CD14-positive monocyte (primary cell): Measurements from ENCODE around the gene SIGMAR1. TPM values are rescaled to one million over a fixed set of nuclear protein-coding genes. Genes with fewer than 3 reads are reported as not detected.

ENCODE experiments used
- DNase-seq, 3 donors: peaks; one replicate each; pipeline ENCODE4 v3.0.0-alpha.2; 2011 to 2022
- H2AFZ ChIP-seq: 2 replicates; pipeline ENCODE4 v1.6.0; 2012; ENCODE audit warnings: mild to moderate bottlenecking, low read depth, low read length, inconsistent platforms; ENCODE audit not compliant: insufficient read depth, poor library complexity, severe bottlenecking
- H3K27ac ChIP-seq, 2 donors: 1 replicate in 1 of 2; 2 replicates in 1 of 2; pipeline ENCODE4 v1.5.1; 2012 to 2013; ENCODE audit warnings: low read length in 2 of 2, control low read depth in 1 of 2, inconsistent platforms in 1 of 2, low read depth in 1 of 2, mild to moderate bottlenecking in 1 of 2
- H3K27me3 ChIP-seq, 2 donors: one replicate each; pipeline versions ENCODE4 v1.6.0 to v1.6.1; 2011 to 2013; ENCODE audit warnings: low read length in 2 of 2; ENCODE audit not compliant: control insufficient read depth in 2 of 2, insufficient read depth in 2 of 2
- H3K36me3 ChIP-seq, 2 donors: replicated peaks in 1 of 2; 1 replicate in 1 of 2; 2 replicates in 1 of 2; pipeline versions ENCODE4 v1.5.1 to v1.6.1; 2012 to 2013; ENCODE audit warnings: low read length in 2 of 2, control low read depth in 1 of 2, inconsistent platforms in 1 of 2, mild to moderate bottlenecking in 1 of 2; ENCODE audit not compliant: insufficient read depth in 2 of 2, control insufficient read depth in 1 of 2
- H3K4me1 ChIP-seq, 2 donors: 1 replicate in 1 of 2; 2 replicates in 1 of 2; pipeline versions ENCODE4 v1.5.1 to v1.6.1; 2012 to 2013; ENCODE audit warnings: low read length in 2 of 2, control low read depth in 1 of 2, inconsistent platforms in 1 of 2, mild to moderate bottlenecking in 1 of 2, moderate library complexity in 1 of 2; ENCODE audit not compliant: insufficient read depth in 2 of 2, control insufficient read depth in 1 of 2
- H3K4me2 ChIP-seq: replicated peaks from 2 replicates; pipeline ENCODE3; 2012; ENCODE audit warnings: low read length, moderate library complexity, mild to moderate bottlenecking; ENCODE audit not compliant: poor library complexity, severe bottlenecking; ENCODE audit errors: extremely low read depth
- H3K4me3 ChIP-seq, 3 experiments: fragments of 200-600 bp in 1 of 3; sonication (generic) in 1 of 3; replicated peaks in 1 of 3; 1 replicate in 2 of 3; 2 replicates in 1 of 3; pipeline ENCODE4 v1.5.1; 2011 to 2013; ENCODE audit warnings: low read length in 3 of 3, mild to moderate bottlenecking in 3 of 3, control low read depth in 2 of 3, low read depth in 2 of 3, inconsistent platforms in 1 of 3, moderate library complexity in 1 of 3
- H3K79me2 ChIP-seq: 2 replicates; pipeline ENCODE4 v1.6.0; 2012; ENCODE audit warnings: mild to moderate bottlenecking, control low read depth, inconsistent platforms, low read length, moderate library complexity; ENCODE audit not compliant: insufficient read depth
- H3K9ac ChIP-seq: 2 replicates; pipeline ENCODE4 v1.6.0; 2017; ENCODE audit warnings: low read length, mild to moderate bottlenecking; ENCODE audit not compliant: insufficient read depth, poor library complexity, severe bottlenecking
- H3K9me3 ChIP-seq, 2 donors: replicated peaks in 1 of 2; 1 replicate in 1 of 2; 2 replicates in 1 of 2; pipeline versions ENCODE4 v1.5.1 to v1.6.1; 2012 to 2013; ENCODE audit warnings: low read length in 2 of 2, control low read depth in 1 of 2; ENCODE audit not compliant: control insufficient read depth in 1 of 2, insufficient read depth in 1 of 2
- H4K20me1 ChIP-seq: 2 replicates; pipeline ENCODE4 v1.6.0; 2012; ENCODE audit warnings: mild to moderate bottlenecking, low read length, control low read depth, moderate library complexity; ENCODE audit not compliant: insufficient read depth
- H3K27ac Mint-ChIP-seq, 7 donors: one replicate each; pipeline ENCODE4 v1.8.0; 2020; ENCODE audit warnings: mild to moderate bottlenecking in 7 of 7, mixed read lengths in 7 of 7, moderate library complexity in 6 of 7, inconsistent platforms in 2 of 7
- H3K27me3 Mint-ChIP-seq, 3 donors: one replicate each; pipeline ENCODE4 v1.8.0; 2021 to 2022; ENCODE audit warnings: low read depth in 3 of 3, mild to moderate bottlenecking in 3 of 3, mixed read lengths in 3 of 3, moderate library complexity in 3 of 3, inconsistent platforms in 1 of 3
- H3K36me3 Mint-ChIP-seq, 2 donors: one replicate each; pipeline ENCODE4 v1.8.0; 2020; ENCODE audit warnings: mixed read lengths in 2 of 2, inconsistent platforms in 1 of 2, mild to moderate bottlenecking in 1 of 2
- H3K4me1 Mint-ChIP-seq: one replicate; pipeline ENCODE4 v1.8.0; 2020; ENCODE audit warnings: mild to moderate bottlenecking, mixed read lengths
- H3K4me3 Mint-ChIP-seq, 2 donors: one replicate each; pipeline ENCODE4 v1.8.0; 2020; ENCODE audit warnings: mild to moderate bottlenecking in 2 of 2, mixed read lengths in 2 of 2, moderate library complexity in 1 of 2
- H3K9me3 Mint-ChIP-seq, 7 donors: one replicate each; pipeline ENCODE4 v1.8.0; 2020 to 2022; ENCODE audit warnings: mixed read lengths in 7 of 7, mild to moderate bottlenecking in 6 of 7, moderate library complexity in 6 of 7, inconsistent platforms in 2 of 7
- WGBS: methylation state at CpG from one replicate; pipeline ENCODE4 v1.1.5; 2013; ENCODE audit warnings: missing lambda C conversion rate; ENCODE audit not compliant: insufficient coverage; 5-methylcytosine and 5-hydroxymethylcytosine counted together
- intact Hi-C, 2 donors: fragments of 100-400 bp; cut with micrococcal nuclease; formaldehyde crosslinking; loops; one replicate each; pipeline versions ENCODE4 v1.15.0 to v1.15.1; 2023
- polyA plus RNA-seq, 3 donors: library from polyadenylated mRNA; depleted of rRNA in 1 of 3; unstranded in 2 of 3; stranded (reverse) in 1 of 3; fragments of 300-500 nt in 2 of 3; fragments of >200 nt in 1 of 3; fragmentation: Illumina TruSeq in 2 of 3; gene quantifications; 1 replicate in 2 of 3; 2 replicates in 1 of 3; pipeline ENCODE4 v1.2.3, GENCODE V29; 2012 to 2021
- TF ChIP-seq, protein P1 (sequence below): fragments of 200-600 bp; IDR thresholded peaks from one replicate; pipeline ENCODE4 v1.8.0; 2022; ENCODE audit warnings: antibody characterized with exemption, mild to moderate bottlenecking

The SIGMAR1 gene
- polyA plus RNA-seq, 3 donors: 26.6 to 59.6 (median 49.5) TPM

DNA sequence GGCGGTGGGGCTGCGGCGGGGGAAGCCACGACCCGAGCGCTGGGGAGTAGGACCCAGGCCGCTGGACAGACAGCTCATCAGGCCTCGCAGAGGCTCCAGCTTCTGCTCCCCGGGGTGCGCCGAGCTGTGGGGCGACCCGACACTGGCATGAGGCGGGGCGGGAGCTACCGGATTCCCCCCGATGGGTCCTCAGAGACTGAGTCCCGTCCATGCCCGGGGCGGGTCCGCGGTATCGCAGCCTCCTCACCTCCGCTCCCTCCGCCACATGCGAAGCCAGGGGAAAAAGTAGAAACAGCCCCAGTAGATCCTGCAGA is 27.4 kb upstream of the SIGMAR1 start:
- peaks cover 26% of the 10 kb centered on the region for H3K4me1 Mint-ChIP-seq
- no peak for DNase-seq
- H3K27me3 ChIP-seq: no peaks in the 10 kb centered on the region
- intact Hi-C loops: loop anchor here (10.0 kb wide), 2 partner anchors 320 to 450 kb away; partner anchors contain the start of genes ATOSB (in 1 of the 2) and DNAJB5 (in 1 of the 2)
- peaks cover 5 to 9% of the 10 kb centered on the region in 2 donors for H3K9me3 ChIP-seq
- peak overlapping the region; percentile 57 for H3K9ac ChIP-seq
- H2AFZ ChIP-seq: peak overlapping the region; percentile 94
- WGBS: under 1% methylated on average over 26 of the region's 26 CpGs
- H3K27me3 Mint-ChIP-seq: peaks cover 0 to 3% (median 3%) of the 10 kb centered on the region in 3 donors
- H3K27ac Mint-ChIP-seq: peak overlapping the region; percentile 74 to 99 (median 91)
- H3K79me2 ChIP-seq: peaks cover 20% of the 10 kb centered on the region
- H3K36me3 ChIP-seq: peaks cover 0 to 12% of the 10 kb centered on the region in 2 donors
- H3K9me3 Mint-ChIP-seq: peaks cover 8 to 16% (median 12%) of the 10 kb centered on the region in 7 donors
- peaks cover 16 to 19% of the 10 kb centered on the region in 2 donors for H3K4me1 ChIP-seq
- H3K36me3 Mint-ChIP-seq: peaks cover 20 to 26% of the 10 kb centered on the region in 2 donors
- TF ChIP-seq, protein P1, sequence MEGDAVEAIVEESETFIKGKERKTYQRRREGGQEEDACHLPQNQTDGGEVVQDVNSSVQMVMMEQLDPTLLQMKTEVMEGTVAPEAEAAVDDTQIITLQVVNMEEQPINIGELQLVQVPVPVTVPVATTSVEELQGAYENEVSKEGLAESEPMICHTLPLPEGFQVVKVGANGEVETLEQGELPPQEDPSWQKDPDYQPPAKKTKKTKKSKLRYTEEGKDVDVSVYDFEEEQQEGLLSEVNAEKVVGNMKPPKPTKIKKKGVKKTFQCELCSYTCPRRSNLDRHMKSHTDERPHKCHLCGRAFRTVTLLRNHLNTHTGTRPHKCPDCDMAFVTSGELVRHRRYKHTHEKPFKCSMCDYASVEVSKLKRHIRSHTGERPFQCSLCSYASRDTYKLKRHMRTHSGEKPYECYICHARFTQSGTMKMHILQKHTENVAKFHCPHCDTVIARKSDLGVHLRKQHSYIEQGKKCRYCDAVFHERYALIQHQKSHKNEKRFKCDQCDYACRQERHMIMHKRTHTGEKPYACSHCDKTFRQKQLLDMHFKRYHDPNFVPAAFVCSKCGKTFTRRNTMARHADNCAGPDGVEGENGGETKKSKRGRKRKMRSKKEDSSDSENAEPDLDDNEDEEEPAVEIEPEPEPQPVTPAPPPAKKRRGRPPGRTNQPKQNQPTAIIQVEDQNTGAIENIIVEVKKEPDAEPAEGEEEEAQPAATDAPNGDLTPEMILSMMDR: no peak
- peak overlapping the region; percentile 64 to 87 (median 71) for H3K4me3 ChIP-seq
- peak overlapping the region; percentile 94 for H3K4me2 ChIP-seq
- peak overlapping the region; percentile 26 to 49 for H3K27ac ChIP-seq
- peak overlapping the region; percentile 82 to 91 for H3K4me3 Mint-ChIP-seq
- no peaks in the 10 kb centered on the region for H4K20me1 ChIP-seq

DNA sequence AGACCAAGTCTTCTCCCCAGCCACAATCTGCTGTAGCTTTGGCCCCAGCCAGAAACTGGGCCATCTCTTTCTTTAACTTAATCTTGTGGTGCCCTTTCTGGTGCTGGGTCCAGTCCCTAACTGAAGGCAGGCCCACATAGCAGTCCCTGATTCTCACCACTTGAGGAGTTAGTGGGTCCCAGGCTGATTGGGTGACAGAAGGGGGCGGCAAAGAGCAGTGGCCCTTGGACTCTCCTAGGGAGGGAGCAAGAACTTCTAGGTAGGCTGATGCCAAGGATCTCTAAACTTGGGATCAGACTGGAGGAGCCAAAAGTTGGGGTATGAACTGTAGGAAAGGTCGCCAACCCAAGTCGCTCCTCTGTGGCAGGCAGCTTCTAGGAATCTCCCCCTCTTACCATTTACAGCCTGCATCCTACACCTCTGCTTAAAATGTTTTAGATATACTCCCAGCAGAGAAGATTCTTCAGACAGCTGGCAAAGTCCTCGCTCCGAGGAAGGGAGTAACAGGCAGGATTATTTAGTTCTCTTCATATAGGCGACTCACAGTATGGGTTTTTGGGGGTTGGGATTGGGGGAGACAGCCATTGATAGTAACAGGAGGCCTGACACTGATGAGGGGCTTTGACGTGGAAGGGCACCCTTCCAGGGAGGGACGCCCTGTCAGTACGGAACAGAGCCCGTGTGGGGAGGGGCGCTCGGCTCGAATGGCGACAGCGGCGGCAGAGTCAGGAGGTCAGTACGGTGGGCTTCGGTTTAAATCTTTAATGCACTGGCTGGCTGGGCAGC is 26.9 kb upstream of the SIGMAR1 start:
- Mint-ChIP-seq H3K36me3 (peaks cover 18 to 22% of the 10 kb centered on the region in 2 donors), H3K27ac (peak overlapping the region; percentile 74 to 99 (median 91)), H3K4me3 (peak overlapping the region; percentile 82 to 91), H3K9me3 (peaks cover 4 to 11% (median 9%) of the 10 kb centered on the region in 7 donors), H3K27me3 (peaks cover 0 to 3% (median 3%) of the 10 kb centered on the region in 3 donors), H3K4me1 (peaks cover 26% of the 10 kb centered on the region)
- intact Hi-C loops: loop anchor here (10.0 kb wide), 2 partner anchors 320 to 450 kb away; partner anchors contain the start of genes ATOSB (in 1 of the 2) and DNAJB5 (in 1 of the 2)
- peaks cover 20% of the 10 kb centered on the region for H3K79me2 ChIP-seq
- peak overlapping the region; percentile 26 to 49 for H3K27ac ChIP-seq
- H3K4me3 ChIP-seq: peak overlapping the region; percentile 64 to 87 (median 71)
- peak; percentile 69 to 75 (median 74) for DNase-seq
- H3K4me2 ChIP-seq: peak overlapping the region; percentile 94
- H4K20me1 ChIP-seq: no peaks in the 10 kb centered on the region
- peaks cover 2 to 4% of the 10 kb centered on the region in 2 donors for H3K9me3 ChIP-seq
- WGBS: 7% methylated on average over 14 of the region's 18 CpGs
- peak overlapping the region; percentile 94 for H2AFZ ChIP-seq
- TF ChIP-seq, protein P1: peak; percentile 88
- peaks cover 16 to 19% of the 10 kb centered on the region in 2 donors for H3K4me1 ChIP-seq
- H3K27me3 ChIP-seq: no peaks in the 10 kb centered on the region
- peak overlapping the region; percentile 57 for H3K9ac ChIP-seq
- H3K36me3 ChIP-seq: peaks cover 0 to 8% of the 10 kb centered on the region in 2 donors
